Activated effector memory CD4-positive, alpha-beta T cell treated with Interleukin-2 at 50 U/mL for 16 hours (primary cell): ENCODE results near the gene NTM.

Experiments
- DNase-seq: peaks from one replicate; pipeline ENCODE4 v3.0.0-alpha.2; 2020

NTM gene

DNA sequence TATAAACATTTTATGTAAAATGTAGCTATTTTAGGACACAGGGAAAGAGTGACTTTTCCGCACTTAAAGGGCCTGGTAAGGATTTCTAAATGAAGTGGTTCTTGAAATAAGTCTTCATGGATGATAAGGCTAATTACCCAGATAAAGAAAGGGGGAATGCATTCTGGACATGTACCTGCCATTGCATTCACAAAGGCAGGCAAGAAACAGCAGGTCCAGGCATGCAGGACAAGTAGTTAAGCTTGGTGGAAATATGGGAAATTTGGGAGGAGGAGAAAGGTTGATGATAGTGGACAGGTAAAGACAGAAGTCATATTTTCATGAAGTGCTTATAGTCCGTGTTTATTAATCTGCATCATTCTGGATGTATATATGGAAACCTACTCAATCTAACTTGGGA, 621.2 kb downstream of the NTM start:
- no peak for DNase-seq

DNA sequence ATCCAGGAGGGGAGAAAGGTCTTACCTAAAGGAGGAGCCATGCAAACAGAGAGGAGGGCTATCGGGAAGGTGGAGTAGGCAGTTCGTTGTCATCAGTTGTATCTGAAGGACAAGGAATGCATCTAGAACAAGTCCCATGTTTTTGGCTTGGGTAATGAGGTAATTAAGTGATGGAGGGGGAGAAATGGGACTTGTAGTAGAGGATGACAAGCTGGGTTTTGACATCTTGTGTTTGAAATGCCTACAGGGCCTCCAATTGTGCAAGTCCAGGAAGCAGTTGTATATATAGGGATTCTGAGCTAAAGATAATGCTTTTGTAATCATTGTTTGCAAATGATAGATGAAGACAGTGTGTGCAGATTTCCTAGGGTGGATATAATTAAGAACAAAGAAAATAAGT, 622.8 kb downstream of the NTM start:
- DNase-seq, result no peak

GRCh38 chr11:131998020-131998419, 627.6 kb downstream of the NTM start:
- no peak for DNase-seq

DNA sequence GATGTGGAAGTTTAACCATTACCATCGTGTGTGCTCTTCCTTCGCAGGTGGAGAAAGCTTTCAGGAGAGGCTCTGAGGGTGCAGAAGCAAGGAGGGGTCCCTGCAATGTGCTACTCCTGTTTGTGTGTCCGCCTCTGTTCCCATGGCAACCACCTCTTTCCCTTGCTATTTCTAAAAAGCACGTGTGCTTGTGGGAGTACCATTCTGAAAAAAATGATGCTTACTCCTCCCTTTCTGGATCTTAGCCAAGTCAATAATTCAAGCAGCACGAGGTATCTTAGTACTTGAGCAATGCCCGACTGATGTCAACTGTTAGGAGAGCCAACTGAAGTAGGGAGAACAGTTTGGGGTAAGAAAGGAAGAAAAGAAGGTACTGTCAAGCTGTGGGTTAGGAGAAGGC, 628.7 kb downstream of the NTM start:
- no peak for DNase-seq

DNA sequence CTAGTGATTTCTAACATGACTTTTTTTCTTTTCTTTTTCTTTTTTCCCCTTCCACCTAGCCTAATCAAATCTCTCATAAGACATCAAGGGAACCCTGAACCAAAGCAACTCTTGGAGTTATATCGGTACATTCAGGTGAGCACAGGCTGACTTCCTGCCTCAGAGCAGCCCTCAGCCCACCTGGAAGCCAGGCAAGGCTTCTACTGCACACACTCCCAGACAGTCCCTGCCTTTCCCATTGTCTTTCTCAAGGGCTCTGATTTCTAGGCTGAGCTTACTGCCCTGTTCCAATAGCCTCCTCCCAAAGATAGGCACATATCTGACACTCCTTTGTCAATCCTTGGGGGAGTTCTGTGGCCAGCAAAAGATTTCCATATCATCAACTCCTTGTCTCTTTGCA, 629.5 kb downstream of the NTM start:
- no peak for DNase-seq

DNA sequence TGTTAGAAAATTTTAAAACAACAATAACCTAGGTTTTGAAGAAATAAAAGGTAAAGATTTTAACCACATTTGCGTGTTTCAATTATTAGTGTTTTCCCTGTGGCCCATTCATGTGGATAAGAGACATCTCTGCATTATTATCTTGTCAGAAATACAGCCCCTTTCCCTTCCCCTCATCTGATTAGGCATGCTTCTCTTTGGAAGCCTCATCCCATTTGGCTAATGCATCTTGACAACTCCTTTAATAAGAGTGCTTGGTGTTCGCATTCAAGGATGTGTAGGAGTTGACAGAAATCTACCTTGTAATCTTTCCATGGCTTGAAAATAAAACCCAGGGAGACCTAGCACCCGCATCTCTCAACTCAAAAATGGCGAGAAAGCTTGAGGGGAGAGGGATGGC, 635.5 kb downstream of the NTM start:
- DNase-seq, result no peak

GRCh38 chr11:132006884-132007580, 636.6 kb downstream of the NTM start:
- DNase-seq, result no peak

- no peak for DNase-seq
These were observed 637.8 kb downstream of the NTM start for GRCh38 chr11:132008226-132008625.

DNA sequence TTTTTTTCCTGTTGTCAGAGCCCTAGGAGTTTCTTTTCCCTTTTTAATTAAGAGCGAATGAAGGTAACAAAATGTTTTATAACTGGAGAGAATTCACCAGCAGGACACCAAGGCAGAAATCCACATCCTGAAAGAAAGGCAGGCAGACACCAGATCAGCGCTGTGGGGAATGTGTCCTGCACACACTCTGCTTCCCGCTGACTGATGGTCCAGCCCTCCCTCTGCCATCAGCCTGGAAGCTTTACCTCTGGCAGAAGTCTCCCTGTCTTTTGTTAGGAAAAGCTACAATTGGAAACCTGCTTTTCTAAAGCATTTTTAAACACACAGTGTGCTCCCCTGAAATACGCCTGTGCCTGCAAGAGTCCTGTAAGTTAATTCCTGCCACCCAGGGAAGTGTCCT, 638.5 kb downstream of the NTM start:
- no peak for DNase-seq

- no peak for DNase-seq
These were observed 649.6 kb downstream of the NTM start for GRCh38 chr11:132020001-132020400.

GRCh38 chr11:132022285-132022684, 651.9 kb downstream of the NTM start:
- DNase-seq, result no peak

- no peak for DNase-seq
These were observed 652.5 kb downstream of the NTM start for GRCh38 chr11:132022733-132023478.

DNA sequence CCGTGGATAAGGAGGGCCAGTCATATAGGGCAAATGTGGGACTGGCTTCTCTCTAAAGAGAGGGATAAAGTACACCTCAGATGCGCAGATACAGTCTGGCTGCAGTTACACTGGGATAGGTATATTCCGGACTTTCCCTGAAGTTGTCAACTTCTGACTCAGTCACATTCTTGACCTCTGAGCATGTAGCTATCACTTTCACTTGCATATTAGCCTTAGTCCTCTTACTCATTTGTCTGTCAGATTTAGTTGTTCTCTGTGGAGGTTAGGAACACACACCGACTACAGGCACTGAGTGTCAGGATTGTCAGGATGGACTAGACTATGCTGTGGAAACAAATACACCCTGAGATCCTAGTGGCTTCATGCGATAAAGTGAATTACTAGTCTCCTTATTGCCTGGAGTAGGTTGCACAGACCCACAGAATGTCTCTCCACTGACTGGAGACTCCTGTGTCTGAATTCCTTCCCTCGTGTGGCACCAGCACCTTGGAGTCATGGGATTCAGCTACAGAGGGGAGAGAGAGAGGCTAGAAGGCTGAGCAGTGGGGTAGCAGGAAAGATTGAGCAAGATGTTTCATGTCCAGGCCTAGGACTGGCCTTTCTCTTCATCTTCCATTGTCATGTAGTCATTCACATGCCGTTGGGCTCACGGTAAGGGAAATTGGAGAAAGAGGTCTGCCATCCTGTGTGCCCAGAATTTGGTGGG, 654.3 kb downstream of the NTM start:
- no peak for DNase-seq

GRCh38 chr11:132026746-132027145, 656.3 kb downstream of the NTM start:
- DNase-seq, result no peak

DNA sequence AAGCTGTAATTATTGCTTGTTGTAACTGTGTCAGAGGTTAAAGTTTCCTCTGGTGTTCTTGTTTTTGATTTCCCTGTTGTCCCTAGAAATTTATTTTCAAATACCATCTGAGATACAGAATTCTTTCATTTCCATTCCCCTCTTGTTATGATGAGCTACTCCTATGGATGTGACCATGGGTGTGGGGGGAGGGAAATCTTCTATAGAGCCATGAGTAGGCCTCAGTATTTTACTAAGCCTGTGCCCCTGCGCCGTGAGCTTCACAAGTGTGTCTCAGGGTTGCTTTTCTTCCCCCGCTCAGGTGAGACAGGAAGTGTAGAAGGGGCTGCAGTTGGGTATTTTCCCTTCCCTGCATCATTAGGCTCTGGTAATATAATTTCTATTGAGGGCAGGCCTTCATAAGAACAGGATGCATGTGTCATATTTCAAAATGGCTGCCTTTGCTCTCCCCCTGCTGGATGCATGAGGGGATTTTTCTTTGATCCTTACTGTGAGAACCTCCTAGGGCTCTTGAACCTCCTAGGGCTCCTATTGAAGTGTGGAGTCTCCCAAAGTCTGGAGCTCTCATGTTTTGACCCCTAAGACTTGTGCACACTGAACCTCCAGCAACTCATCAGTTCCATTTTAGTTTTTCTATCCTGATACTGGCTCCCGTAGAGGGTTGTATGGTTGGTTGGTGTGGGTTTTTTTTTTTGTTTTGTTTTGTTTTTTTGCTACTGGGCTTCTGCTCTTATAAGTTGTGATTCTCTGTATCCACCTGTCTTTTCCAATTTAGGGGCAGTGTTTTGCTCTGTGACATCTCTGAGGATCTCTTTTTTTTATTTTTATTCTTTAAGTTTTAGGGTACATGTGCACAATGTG, 658.2 kb downstream of the NTM start:
- no peak for DNase-seq

DNA sequence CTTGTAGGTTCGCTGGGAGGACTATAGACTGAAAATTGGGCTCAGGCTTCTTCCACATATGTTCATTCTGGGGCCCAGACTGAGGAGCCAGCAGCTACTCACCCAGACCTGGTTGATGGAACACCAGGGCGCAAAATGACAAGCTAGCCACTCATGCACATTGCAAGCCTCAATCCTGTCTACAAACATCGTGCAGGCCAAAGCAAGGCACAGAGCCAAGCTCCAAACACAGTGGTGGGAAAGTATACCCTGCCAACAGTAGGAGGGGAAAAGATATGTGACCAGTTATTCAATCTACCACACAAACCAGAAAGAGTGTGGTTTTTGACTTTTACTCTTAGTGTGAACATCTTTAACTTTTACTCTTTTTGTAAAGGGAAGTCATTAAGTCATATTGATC, 660.5 kb downstream of the NTM start:
- no peak for DNase-seq

DNA sequence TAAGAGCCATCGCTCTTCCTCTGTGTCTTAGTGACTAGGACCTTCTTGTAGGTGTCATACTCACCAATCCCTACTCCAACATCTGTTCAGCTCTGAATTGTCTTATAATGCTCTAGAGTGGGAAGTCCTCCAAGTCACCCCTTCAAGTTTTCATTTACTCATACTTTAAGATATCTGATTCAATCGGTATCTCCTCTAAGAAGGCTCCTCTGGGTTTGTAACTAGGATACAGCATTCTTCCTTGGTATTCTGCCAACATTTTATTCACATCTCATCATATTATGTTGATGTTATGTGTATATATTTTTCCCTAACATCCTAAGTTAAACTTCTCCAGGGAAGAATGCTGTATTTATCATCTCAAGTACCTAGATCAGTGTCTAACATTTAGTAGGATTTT, 662.1 kb downstream of the NTM start:
- no peak for DNase-seq

DNA sequence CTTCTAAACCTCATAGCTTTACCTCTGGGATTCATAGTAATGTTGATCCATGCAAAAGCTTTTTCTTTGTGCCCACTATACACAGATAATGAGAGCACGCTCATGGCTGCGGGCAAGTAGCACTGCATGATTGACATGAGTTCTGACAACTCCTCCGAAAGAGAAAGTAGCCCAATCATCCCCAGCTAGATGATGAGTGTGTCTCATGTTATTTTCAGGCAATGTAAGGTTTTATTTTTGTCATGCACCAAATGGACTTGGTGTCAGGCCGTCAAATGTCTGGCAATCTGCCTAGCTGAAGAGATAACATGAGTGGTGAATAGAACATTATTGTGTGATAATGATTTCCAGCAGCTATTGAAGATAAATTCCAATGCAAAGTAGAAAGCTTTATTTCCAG, 662.6 kb downstream of the NTM start:
- no peak for DNase-seq

DNA sequence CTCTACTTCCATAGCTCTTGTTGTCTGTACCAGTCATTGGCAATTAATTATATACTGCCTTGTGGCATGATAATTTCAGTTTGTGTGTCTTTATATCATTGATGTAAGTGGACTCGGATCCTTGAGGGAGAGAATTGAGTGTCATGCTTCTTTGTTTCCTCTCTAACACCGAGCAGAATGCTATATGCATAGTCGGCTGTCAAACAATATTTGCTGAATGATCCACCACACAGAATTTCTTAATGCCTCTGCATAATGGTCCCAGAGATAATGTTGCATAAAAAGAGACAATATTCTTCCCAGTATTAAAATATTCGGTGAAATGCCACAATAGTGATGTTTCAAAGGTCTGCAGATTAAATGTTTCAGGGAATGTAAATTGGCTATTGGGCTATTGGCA, 664.8 kb downstream of the NTM start:
- DNase-seq, result no peak

GRCh38 chr11:132035766-132036165, 665.4 kb downstream of the NTM start:
- no peak for DNase-seq

DNA sequence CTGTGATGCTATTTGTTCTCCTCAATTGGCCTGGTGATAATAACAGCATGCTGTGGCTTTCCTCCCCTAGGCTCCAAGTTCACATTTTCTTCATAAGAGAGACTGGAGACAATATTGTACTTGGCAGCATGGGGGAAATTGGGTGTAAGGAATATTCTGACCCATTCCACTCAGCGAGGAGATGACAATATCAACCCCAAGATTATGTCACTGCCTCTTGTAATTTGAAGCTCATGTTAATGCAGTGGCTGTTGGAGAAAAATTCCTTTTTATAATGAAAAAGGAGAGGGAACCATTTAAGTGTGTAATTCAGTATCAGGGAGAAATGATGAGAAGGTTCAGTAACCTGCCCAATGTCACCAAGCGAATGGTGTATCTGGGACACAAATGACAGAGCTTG, 665.8 kb downstream of the NTM start:
- DNase-seq, result no peak

DNA sequence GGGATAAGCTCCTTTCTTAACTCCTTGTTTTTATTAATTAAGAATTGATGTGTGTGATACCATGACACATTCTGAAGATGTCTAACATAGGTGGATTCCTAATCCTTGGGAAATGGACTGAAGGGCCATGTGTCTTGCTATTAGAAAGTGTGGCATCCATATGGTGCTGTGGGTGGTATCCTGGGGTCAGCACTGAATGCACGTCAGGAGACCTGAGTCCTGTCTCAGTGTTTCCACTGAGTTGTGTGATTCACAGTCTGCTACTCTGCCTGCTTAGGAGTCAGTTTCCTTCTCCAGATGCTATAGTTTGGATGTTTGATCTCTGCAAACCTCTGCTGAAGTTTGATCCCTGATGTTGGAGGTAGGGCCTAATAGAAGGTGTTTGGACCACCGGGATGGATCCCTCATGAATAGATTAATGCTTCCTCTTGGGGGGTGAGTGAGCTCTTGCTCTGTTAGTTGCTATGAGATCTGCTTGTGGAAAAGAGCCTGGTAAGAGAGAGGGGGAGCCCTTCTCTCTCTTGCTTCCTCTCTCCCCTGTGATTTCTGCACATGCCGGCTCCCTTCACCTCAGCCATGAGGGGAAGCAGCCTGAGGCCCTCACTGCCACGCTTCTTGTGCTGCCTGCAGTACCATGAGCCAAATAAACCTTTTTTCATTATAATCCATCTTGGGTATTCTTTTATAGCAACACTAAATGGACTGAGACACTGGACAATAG, 666.5 kb downstream of the NTM start:
- DNase-seq, result no peak

- no peak for DNase-seq
These were observed 667.0 kb downstream of the NTM start for GRCh38 chr11:132037467-132037862.
